GM23248 (cell line): ENCODE data around the gene CBR3.

Experiments
- EZH2 ChIP-seq: fragments of 200-600 bp; sonication (generic); IDR thresholded peaks from 2 replicates; pipeline ENCODE4 v1.6.1; 2018; ENCODE audit warnings: antibody characterized with exemption, mild to moderate bottlenecking; ENCODE audit not compliant: insufficient read depth, poor library complexity, severe bottlenecking
- EZH2phosphoT487 ChIP-seq: fragments of 200-600 bp; sonication (generic); IDR thresholded peaks from 2 replicates; pipeline ENCODE4 v1.6.1; 2018; ENCODE audit warnings: antibody characterized with exemption, moderate library complexity, mild to moderate bottlenecking, low read depth; ENCODE audit not compliant: insufficient read depth

DNA sequence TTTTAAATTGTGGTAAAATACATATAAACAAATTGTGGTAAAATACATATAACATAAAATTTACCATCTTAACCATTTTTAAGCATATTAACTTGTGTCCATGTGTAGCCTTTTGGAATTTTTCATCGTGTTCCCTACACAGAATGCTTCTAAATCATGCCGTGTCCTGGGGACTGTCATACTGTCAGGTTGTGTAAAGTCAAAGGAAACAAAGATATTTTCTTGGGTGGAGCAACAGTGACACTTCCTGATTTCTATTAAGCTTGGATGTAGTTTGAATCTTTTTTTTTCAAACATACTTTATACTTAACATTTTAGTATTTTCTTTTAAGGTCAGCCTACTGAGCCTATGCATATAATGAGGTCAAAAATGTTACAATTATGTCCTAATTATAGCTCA is 54.1 kb downstream of the CBR3 start:
- TF ChIP-seq EZH2 (no peak), EZH2phosphoT487 (no peak)
